ENCODE data around the gene ADGRV1.

The ADGRV1 gene

DNA sequence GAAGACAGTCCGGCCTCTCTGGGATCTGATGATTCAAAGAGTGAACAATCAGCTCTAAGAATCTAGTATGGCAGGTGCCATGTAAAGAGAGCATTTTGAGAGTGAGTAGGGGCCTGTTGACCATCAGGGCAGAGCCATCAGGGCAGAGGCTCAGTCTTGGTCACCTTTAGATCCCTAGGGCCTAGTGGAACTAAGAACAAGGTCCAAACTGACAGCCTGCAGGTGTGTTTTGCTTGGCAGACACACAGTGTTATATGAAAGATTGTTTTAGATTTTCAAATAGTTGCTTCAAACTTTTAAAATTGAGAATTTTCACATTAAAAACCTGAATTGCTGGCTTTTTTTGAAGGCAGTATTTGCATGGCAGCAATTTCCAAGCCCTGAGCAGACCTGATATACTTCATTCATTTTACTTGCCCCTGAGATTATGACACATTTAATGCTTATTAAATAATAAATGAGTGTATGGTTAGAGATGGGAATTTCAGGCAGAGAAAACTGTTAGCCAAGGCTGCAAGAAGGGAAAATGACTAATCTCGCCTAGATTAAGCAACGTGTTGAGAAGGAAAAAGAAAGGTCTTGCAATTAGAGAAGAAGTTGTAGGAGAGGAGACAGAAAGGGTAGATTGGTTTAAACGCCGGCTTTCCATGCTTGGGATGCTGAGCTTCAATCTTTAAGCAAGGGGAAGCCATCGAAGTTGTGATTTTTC is 544.9 kb downstream of the ADGRV1 start:
- Mint-ChIP-seq H3K4me1 (ENCODE audit: low read depth) (peaks cover 1% of the 10 kb centered on the region), H3K4me3 (no peak overlapping the region), H3K27me3 (peaks cover 4% of the 10 kb centered on the region), H3K36me3 (peaks cover 2% of the 10 kb centered on the region), H3K27ac (no peak overlapping the region), H3K9me3 (ENCODE audit: low read depth) (peaks cover 6% of the 10 kb centered on the region)

DNA sequence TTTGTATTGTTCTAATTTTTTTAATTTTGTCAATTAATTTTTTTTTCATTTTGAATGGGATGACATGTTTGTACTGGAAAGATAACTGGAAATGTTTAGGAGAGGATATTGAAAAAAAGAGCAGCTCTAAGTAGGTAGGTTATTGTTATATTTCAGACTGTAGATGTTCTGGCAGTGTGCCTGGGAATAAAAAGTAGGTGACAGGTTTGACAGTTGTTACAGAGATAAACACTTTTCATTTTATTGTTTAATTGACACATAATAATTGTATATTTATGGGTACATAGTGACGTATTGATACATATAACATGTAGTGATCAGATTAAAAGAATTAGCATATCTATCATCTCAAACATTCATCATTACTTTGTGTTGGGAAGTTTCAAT is 545.5 kb downstream of the ADGRV1 start:
- H3K27me3 Mint-ChIP-seq, result peaks cover 4% of the 10 kb centered on the region
- H3K9me3 Mint-ChIP-seq (ENCODE audit: low read depth), result peaks cover 6% of the 10 kb centered on the region
- H3K4me3 Mint-ChIP-seq, result no peak overlapping the region
- peaks cover 2% of the 10 kb centered on the region for H3K36me3 Mint-ChIP-seq
- H3K4me1 Mint-ChIP-seq (ENCODE audit: low read depth), result peaks cover 1% of the 10 kb centered on the region
- no peak overlapping the region for H3K27ac Mint-ChIP-seq

GRCh38 chr5:91106842-91107511 is 548.4 kb downstream of the ADGRV1 start:
- Mint-ChIP-seq H3K27me3 (peaks cover 2% of the 10 kb centered on the region), H3K4me3 (no peak overlapping the region), H3K4me1 (ENCODE audit: low read depth) (peaks cover 1% of the 10 kb centered on the region), H3K36me3 (peaks cover 2% of the 10 kb centered on the region), H3K9me3 (ENCODE audit: low read depth) (peaks cover 6% of the 10 kb centered on the region), H3K27ac (no peak overlapping the region)

DNA sequence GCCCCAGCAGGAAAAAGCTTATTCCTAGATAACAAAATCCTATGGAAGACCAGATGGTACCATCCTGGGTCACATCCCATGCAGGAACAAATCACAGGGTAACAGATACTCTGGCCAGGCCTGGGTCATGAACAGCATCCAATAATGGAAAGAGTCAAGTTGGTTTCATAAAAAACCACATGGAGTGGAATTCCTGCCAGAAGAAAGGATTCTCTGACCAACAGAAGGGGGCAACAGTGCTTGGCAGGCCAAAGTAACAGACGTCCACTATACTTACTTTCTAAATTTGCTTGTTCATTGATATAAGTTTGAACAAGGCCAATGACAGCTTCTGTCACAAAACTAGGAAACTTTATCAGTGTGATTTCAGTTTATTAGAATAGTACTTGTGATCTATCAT is 551.0 kb downstream of the ADGRV1 start:
- Mint-ChIP-seq H3K36me3 (peaks cover 2% of the 10 kb centered on the region), H3K27me3 (peaks cover 2% of the 10 kb centered on the region), H3K4me1 (ENCODE audit: low read depth) (no peaks in the 10 kb centered on the region), H3K4me3 (no peak overlapping the region), H3K9me3 (ENCODE audit: low read depth) (peaks cover 6% of the 10 kb centered on the region), H3K27ac (no peak overlapping the region)

- Mint-ChIP-seq H3K27ac (no peak overlapping the region), H3K36me3 (peaks cover 2% of the 10 kb centered on the region), H3K27me3 (peaks cover 2% of the 10 kb centered on the region), H3K9me3 (ENCODE audit: low read depth) (no peaks in the 10 kb centered on the region), H3K4me3 (no peak overlapping the region), H3K4me1 (ENCODE audit: low read depth) (no peaks in the 10 kb centered on the region)
Observed at GRCh38 chr5:91110686-91111085, 552.1 kb downstream of the ADGRV1 start.

- Mint-ChIP-seq H3K27me3 (peaks cover 2% of the 10 kb centered on the region), H3K27ac (no peak overlapping the region), H3K36me3 (peaks cover under 1% of the 10 kb centered on the region), H3K4me1 (ENCODE audit: low read depth) (no peaks in the 10 kb centered on the region), H3K4me3 (no peak overlapping the region), H3K9me3 (ENCODE audit: low read depth) (no peaks in the 10 kb centered on the region)
Observed at GRCh38 chr5:91111473-91112238, 553.1 kb downstream of the ADGRV1 start.

DNA sequence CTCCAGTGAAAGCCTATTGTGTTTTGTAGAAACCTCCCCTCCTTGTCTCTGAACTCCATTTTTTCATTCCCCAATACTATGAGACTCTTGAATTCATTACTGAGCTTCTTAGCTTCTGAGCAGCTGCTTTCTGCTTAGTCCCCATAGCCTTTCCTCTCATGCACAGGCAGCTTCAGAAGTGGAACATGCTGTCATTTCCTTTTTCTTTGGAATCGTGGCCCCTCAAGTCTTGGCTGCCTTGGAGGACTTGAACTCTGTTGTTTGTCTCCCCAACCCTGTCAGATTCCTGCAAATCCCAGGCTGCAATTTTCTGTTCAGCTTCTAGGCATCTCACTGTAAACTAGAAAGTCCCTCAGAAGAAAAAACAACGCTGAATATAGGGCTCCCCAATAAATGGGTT is 556.1 kb downstream of the ADGRV1 start:
- Mint-ChIP-seq H3K27ac (no peak overlapping the region), H3K36me3 (no peaks in the 10 kb centered on the region), H3K4me3 (no peak overlapping the region), H3K4me1 (ENCODE audit: low read depth) (no peaks in the 10 kb centered on the region), H3K9me3 (ENCODE audit: low read depth) (no peaks in the 10 kb centered on the region), H3K27me3 (peaks cover 2% of the 10 kb centered on the region)

GRCh38 chr5:91118354-91118753 is 559.8 kb downstream of the ADGRV1 start:
- no peak overlapping the region for H3K27ac Mint-ChIP-seq
- no peaks in the 10 kb centered on the region for H3K36me3 Mint-ChIP-seq
- H3K9me3 Mint-ChIP-seq (ENCODE audit: low read depth), result no peaks in the 10 kb centered on the region
- H3K27me3 Mint-ChIP-seq, result no peaks in the 10 kb centered on the region
- no peaks in the 10 kb centered on the region for H3K4me1 Mint-ChIP-seq (ENCODE audit: low read depth)
- H3K4me3 Mint-ChIP-seq, result no peak overlapping the region

- no peaks in the 10 kb centered on the region for H3K9me3 Mint-ChIP-seq (ENCODE audit: low read depth)
- H3K27ac Mint-ChIP-seq, result no peak overlapping the region
- H3K27me3 Mint-ChIP-seq, result no peaks in the 10 kb centered on the region
- no peaks in the 10 kb centered on the region for H3K4me1 Mint-ChIP-seq (ENCODE audit: low read depth)
- H3K4me3 Mint-ChIP-seq, result no peak overlapping the region
- no peaks in the 10 kb centered on the region for H3K36me3 Mint-ChIP-seq
Observed at GRCh38 chr5:91118796-91119195, 560.2 kb downstream of the ADGRV1 start.

DNA sequence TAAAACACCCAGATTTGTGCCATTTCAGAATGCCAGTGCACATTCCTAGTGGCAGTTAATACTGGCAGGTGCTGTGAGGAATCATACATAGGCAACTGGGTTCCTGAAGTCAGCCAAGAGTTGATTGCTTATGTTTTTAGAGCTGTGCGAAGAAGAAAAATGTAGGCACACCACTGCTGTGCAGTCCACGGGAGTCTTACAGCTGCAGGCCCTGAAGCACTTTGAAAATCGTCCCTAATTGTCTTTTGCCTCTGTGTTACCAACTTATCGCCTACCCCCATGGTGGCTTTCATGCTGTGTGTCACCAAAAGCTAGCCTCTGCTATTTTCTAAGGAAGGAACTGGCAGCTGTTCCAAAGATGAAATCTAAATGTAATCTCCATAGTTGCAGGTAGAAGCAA is 560.6 kb downstream of the ADGRV1 start:
- Mint-ChIP-seq H3K9me3 (ENCODE audit: low read depth) (no peaks in the 10 kb centered on the region), H3K4me1 (ENCODE audit: low read depth) (no peaks in the 10 kb centered on the region), H3K36me3 (no peaks in the 10 kb centered on the region), H3K27me3 (no peaks in the 10 kb centered on the region), H3K27ac (no peak overlapping the region), H3K4me3 (no peak overlapping the region)

DNA sequence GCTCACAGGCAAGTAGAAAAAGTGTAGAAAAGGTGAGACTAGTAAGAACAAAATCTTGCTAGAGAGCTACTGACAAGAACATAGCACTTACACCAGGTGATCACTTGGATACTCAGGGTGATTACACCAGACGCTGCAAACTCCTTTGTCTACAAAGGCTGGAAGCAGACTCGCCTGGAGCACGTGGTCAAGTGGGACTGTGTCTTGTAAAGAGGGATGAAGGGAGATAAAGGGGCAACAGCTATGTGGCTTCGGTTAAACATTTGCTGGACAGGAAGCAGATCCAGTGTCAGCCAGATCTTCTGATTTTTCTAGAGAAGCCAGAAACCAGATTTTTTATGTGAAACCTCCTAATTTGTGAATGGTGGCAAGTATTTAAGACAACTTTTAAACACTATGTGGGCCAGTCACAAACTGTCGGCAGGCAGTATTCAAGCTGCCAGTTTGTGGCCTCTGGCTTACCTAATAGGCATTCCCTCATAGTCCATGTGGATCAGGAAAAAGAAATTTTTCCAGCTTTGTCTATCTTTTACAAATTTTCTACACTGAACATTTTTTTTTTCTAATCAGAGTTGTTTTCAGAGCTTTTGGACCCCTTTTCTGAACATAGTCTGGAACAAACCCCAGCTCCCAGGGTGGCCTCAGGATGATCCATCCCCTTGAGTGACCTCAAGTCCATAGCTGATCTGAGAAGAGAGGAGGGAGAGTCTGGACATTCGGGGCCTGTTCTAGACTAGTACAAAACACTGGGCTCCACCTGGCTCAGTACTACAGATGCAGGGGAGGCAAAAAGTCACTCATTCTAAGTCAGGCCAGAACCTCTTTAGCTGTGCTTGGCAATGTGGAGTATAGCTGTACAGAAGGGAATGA is 561.6 kb downstream of the ADGRV1 start:
- no peaks in the 10 kb centered on the region for H3K4me1 Mint-ChIP-seq (ENCODE audit: low read depth)
- no peak overlapping the region for H3K4me3 Mint-ChIP-seq
- H3K27me3 Mint-ChIP-seq, result no peaks in the 10 kb centered on the region
- no peak overlapping the region for H3K27ac Mint-ChIP-seq
- no peaks in the 10 kb centered on the region for H3K9me3 Mint-ChIP-seq (ENCODE audit: low read depth)
- no peaks in the 10 kb centered on the region for H3K36me3 Mint-ChIP-seq

DNA sequence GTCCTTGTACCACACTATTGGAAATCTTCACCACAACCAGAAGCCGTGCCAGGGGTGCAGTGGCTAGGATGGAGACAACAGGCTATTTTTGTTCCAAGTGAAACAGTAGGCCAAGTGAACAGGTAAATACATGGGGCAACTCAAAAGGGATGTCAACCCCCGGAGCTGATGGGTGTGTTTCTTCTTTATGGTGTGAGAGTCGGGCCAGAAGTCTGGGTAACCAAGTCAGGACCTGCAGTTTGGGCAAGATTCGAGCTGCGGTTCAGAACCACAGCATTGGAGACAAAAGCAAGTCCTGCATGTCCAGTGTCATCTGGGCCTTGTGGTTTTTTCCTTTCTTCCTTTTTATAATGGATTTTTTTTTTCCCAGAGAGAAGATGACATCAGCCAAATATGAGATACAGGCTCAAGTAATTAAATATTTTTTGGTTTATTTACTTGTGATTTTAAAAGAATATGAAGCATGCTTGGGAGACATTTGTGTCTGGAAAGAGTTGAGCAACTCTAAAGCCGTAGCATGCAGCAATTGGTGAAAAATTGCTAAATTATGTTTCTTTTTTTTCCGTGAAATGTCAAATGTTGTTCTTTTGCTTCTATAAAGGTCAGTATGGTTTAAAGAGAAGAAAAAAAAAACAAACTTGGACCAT is 562.9 kb downstream of the ADGRV1 start:
- Mint-ChIP-seq H3K4me1 (ENCODE audit: low read depth) (no peaks in the 10 kb centered on the region), H3K36me3 (no peaks in the 10 kb centered on the region), H3K9me3 (ENCODE audit: low read depth) (no peaks in the 10 kb centered on the region), H3K4me3 (no peak overlapping the region), H3K27me3 (no peaks in the 10 kb centered on the region), H3K27ac (no peak overlapping the region)

GRCh38 chr5:91122651-91123050 is 564.1 kb downstream of the ADGRV1 start:
- no peaks in the 10 kb centered on the region for H3K4me1 Mint-ChIP-seq (ENCODE audit: low read depth)
- H3K27ac Mint-ChIP-seq, result no peak overlapping the region

GRCh38 chr5:91123291-91123690 is 564.7 kb downstream of the ADGRV1 start:
- H3K27ac Mint-ChIP-seq, result no peak overlapping the region

More at GRCh38 chr5:91122651-91123050, 564.1 kb downstream of the ADGRV1 start:
- no peaks in the 10 kb centered on the region for H3K9me3 Mint-ChIP-seq (ENCODE audit: low read depth)
- no peaks in the 10 kb centered on the region for H3K27me3 Mint-ChIP-seq
- no peak overlapping the region for H3K4me3 Mint-ChIP-seq
- H3K36me3 Mint-ChIP-seq, result no peaks in the 10 kb centered on the region

More at GRCh38 chr5:91123291-91123690, 564.7 kb downstream of the ADGRV1 start:
- H3K4me3 Mint-ChIP-seq, result no peak overlapping the region
- H3K4me1 Mint-ChIP-seq (ENCODE audit: low read depth), result no peaks in the 10 kb centered on the region
- H3K9me3 Mint-ChIP-seq (ENCODE audit: low read depth), result no peaks in the 10 kb centered on the region
- H3K27me3 Mint-ChIP-seq, result no peaks in the 10 kb centered on the region
- H3K36me3 Mint-ChIP-seq, result no peaks in the 10 kb centered on the region
